LNCAP (cell line): ENCODE data around the gene HDAC11.

Experiments
- CTCF ChIP-seq: fragments of 450-650 bp; IDR thresholded peaks from 2 replicates; pipeline ENCODE4 v1.5.1; 2017; ENCODE audit warnings: mild to moderate bottlenecking

The HDAC11 gene

GRCh38 chr3:13484851-13485590 lies 4.9 kb downstream of the HDAC11 start:
- no peak for TF ChIP-seq CTCF

GRCh38 chr3:13487403-13487802 lies 7.3 kb downstream of the HDAC11 start:
- TF ChIP-seq CTCF = no peak

DNA sequence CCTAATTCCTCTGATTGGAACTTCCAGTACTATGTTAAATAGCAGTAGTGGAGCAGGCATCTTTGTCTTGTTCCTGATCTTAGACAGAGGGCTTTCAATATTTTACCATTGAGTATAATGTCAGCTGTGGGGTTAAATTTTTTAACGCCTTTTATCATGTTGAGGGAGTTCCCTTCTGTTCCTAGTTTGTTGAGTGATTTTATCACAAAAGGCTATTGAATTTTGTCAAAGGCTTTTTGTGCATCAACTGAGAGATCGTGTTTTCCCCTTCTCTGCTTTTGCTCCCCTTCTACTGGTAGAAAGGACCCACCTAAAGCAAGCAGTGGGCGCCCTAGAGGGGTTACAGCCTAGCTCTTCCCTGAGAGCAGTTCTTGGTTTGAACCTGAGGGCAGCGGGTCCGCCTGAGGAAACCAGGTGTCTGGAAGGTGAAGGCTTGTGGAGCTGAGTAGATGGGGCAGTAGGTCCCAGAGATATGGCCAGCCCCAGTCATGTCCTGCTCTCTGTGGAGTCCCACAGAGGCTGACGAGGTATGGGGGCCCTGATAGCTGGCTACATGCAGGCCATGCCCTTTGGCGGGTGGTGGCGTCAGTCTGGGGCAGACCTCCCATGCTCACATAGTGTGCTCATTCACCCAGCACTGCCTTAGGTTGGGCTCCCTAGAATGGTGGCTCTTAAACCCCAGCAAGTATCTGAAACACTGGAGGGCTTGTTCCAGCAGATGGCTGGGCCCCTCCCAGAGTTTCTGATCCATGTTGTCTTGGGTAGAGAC lies 11.3 kb downstream of the HDAC11 start:
- no peak for TF ChIP-seq CTCF

GRCh38 chr3:13492048-13492447 lies 11.9 kb downstream of the HDAC11 start:
- no peak for TF ChIP-seq CTCF

- no peak for TF ChIP-seq CTCF
These were observed 13.1 kb downstream of the HDAC11 start for GRCh38 chr3:13492976-13493866.

DNA sequence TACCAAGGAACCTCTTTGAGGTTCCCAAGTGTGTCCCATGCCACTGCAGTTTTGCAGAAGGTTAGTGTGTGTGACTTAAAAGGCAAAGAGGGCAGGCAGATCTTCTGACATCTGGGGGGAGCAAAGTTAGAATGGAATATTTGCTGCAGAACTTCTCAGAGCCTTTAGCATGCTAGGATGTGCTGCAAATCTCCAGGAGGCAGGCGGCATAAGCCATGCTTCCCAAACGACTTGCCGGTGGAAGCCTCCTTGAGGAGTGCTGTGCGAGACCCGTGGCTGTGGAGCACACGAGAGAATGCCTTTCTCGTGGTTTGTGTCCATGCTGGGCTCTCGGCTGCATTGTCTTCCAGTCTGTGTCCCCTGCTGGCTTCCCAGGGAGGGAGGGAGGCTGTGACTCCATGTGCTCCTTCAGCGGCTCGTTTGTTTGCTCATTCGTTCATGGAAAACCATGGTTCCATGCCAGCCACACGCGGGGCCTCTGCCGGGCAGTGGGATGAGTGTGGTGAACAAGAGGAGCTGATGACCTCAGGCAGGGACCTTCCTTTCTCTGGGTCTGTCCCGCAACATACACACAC lies 13.8 kb downstream of the HDAC11 start:
- TF ChIP-seq CTCF = no peak
